Spinal cord (tissue), 10 donors: ENCODE results near the gene TEAD1. TPM values are rescaled to one million over a fixed set of nuclear protein-coding genes. Genes with fewer than 3 reads are reported as not detected.
A peak's percentile ranks its signal among the peaks of the same experiment; 100 is the strongest.

ENCODE experiments used
- DNase-seq, 6 donors: peaks; one replicate each; pipeline versions ENCODE4 v3.0.0 to v3.0.0-alpha.2; 2013 to 2015; ENCODE audit warnings: low spot score in 6 of 6, low read depth in 4 of 6
- H3K27ac ChIP-seq: one replicate; pipeline ENCODE4 v1.5.1; 2013; ENCODE audit warnings: low read depth, low read length, control low read depth
- H3K27me3 ChIP-seq: one replicate; pipeline ENCODE4 v1.6.1; 2013; ENCODE audit warnings: low read length; ENCODE audit not compliant: control insufficient read depth, insufficient read depth
- H3K36me3 ChIP-seq: one replicate; pipeline ENCODE4 v1.6.1; 2013; ENCODE audit warnings: low read length; ENCODE audit not compliant: control insufficient read depth, insufficient read depth
- H3K4me1 ChIP-seq: one replicate; pipeline ENCODE4 v1.6.1; 2013; ENCODE audit warnings: low read length; ENCODE audit not compliant: control insufficient read depth, insufficient read depth
- H3K4me3 ChIP-seq: one replicate; pipeline ENCODE4 v1.5.1; 2013; ENCODE audit warnings: low read depth, low read length, control low read depth
- H3K9me3 ChIP-seq: one replicate; pipeline ENCODE4 v1.6.1; 2013; ENCODE audit warnings: low read length; ENCODE audit not compliant: control insufficient read depth, insufficient read depth
- WGBS: methylation state at CpG from one replicate; pipeline ENCODE4 v1.1.5; 2013; ENCODE audit warnings: missing lambda C conversion rate; ENCODE audit not compliant: insufficient coverage; 5-methylcytosine and 5-hydroxymethylcytosine counted together
- polyA plus RNA-seq, 2 donors: library from polyadenylated mRNA; unstranded; fragments of 120-200 nt; gene quantifications; one replicate each; pipeline ENCODE4 v1.2.1, GENCODE V29; 2013; ENCODE audit not compliant: insufficient read length in 2 of 2
- small RNA-seq: library from RNA; depleted of rRNA; stranded (forward); fragments of <200 nt; gene quantifications from one replicate; pipeline ENCODE3, GENCODE V24; 2014; ENCODE audit warnings: low replicate concordance
- total RNA-seq, 2 donors: library from RNA; depleted of rRNA in 1 of 2; stranded (reverse); fragments of 120-200 nt in 1 of 2; fragments of >200 nt in 1 of 2; gene quantifications; one replicate each; pipeline versions ENCODE4 v1.2.3 to v1.2.4, GENCODE V29; 2013 to 2014
- donor health status: healthy.

Gene TEAD1
- total and polyA plus RNA-seq, 4 donors: 39.2 to 70.9 (median 58.7) TPM

GRCh38 chr11:12986194-12986898 lies 312.1 kb downstream of the TEAD1 start:
- no CpG with 5 or more reads among the region's 8 CpGs for WGBS
- Histone ChIP-seq H3K27ac (no peak overlapping the region), H3K9me3 (no peaks in the 10 kb centered on the region), H3K27me3 (no peaks in the 10 kb centered on the region), H3K4me3 (no peak overlapping the region), H3K4me1 (peaks cover 7% of the 10 kb centered on the region), H3K36me3 (no peaks in the 10 kb centered on the region)
- no peak for DNase-seq

GRCh38 chr11:12989428-12990161 lies 315.4 kb downstream of the TEAD1 start:
- 84% methylated on average over 4 of the region's 13 CpGs for WGBS
- H3K4me3 ChIP-seq: no peak overlapping the region
- peak in 1 of 6 donors; percentile 69 for DNase-seq

GRCh38 chr11:12990162-12990480 lies 315.9 kb downstream of the TEAD1 start:
- H3K36me3 ChIP-seq: no peaks in the 10 kb centered on the region
- H3K4me1 ChIP-seq: no peaks in the 10 kb centered on the region
- H3K4me3 ChIP-seq: no peak overlapping the region
- H3K9me3 ChIP-seq: no peaks in the 10 kb centered on the region
- no CpG with 5 or more reads among the region's 1 CpG for WGBS
- H3K27ac ChIP-seq: no peak overlapping the region
- DNase-seq: no peak
- no peaks in the 10 kb centered on the region for H3K27me3 ChIP-seq

More at GRCh38 chr11:12989428-12990161, 315.4 kb downstream of the TEAD1 start:
- H3K9me3 ChIP-seq: no peaks in the 10 kb centered on the region
- no peaks in the 10 kb centered on the region for H3K4me1 ChIP-seq
- no peaks in the 10 kb centered on the region for H3K36me3 ChIP-seq
- no peak overlapping the region for H3K27ac ChIP-seq
- no peaks in the 10 kb centered on the region for H3K27me3 ChIP-seq

- H3K36me3 ChIP-seq: no peaks in the 10 kb centered on the region
- no peak for DNase-seq
- H3K27ac ChIP-seq: no peak overlapping the region
- no peaks in the 10 kb centered on the region for H3K9me3 ChIP-seq
- no CpG with 5 or more reads among the region's 1 CpG for WGBS
- no peaks in the 10 kb centered on the region for H3K4me1 ChIP-seq
- H3K4me3 ChIP-seq: no peak overlapping the region
- no peaks in the 10 kb centered on the region for H3K27me3 ChIP-seq
These were observed 317.2 kb downstream of the TEAD1 start for GRCh38 chr11:12991426-12991825.

- Histone ChIP-seq H3K36me3 (no peaks in the 10 kb centered on the region), H3K27ac (no peak overlapping the region), H3K27me3 (no peaks in the 10 kb centered on the region), H3K4me1 (no peaks in the 10 kb centered on the region), H3K4me3 (no peak overlapping the region), H3K9me3 (no peaks in the 10 kb centered on the region)
- WGBS: 100% methylated on average over 1 of the region's 1 CpG
- DNase-seq: no peak
These were observed 319.4 kb downstream of the TEAD1 start for GRCh38 chr11:12993626-12994025.

Small RNA genes lying within 50 kb of the gene (small RNA-seq; reads per million reads assigned to genes)
- gene RF00424: not detected
